Measurements from ENCODE around the gene BCL2L15. TPM values are rescaled to one million over a fixed set of nuclear protein-coding genes. Genes with fewer than 3 reads are reported as not detected.

BCL2L15 gene
- total RNA-seq, 1 experiment from 2014 or later: 0.10 TPM

GRCh38 chr1:113872219-113872935 lies 15.0 kb downstream of the BCL2L15 start:
- CTCF ChIA-PET: no interaction called here
- H3K4me1 ChIP-seq (ENCODE audit: control insufficient read depth, insufficient read depth, low read length): no peaks in the 10 kb centered on the region
- BruUV-seq (replicated peaks): no TSS peak
- H3K27me3 ChIP-seq (ENCODE audit: control insufficient read depth, insufficient read depth, low read length): no peaks in the 10 kb centered on the region
- no peaks in the 10 kb centered on the region for H3K9me3 ChIP-seq (ENCODE audit: control insufficient read depth, insufficient read depth, low read depth, low read length)
- DNase-seq (ENCODE audit: low read depth, low spot score) (no peak), ATAC-seq (no peak)
- in situ Hi-C loops (cut with HindIII; ENCODE audit: low pct_unique_long_range_greater_than_20kb, low sequenced_read_pairs): no loop called here
- H3K27ac ChIP-seq (ENCODE audit: low read length): no peak overlapping the region
- H3K4me3 ChIP-seq (ENCODE audit: low read depth in 2 of 2, low read length in 2 of 2): no peak overlapping the region
- intact Hi-C loops (cut with micrococcal nuclease; ENCODE audit: unreplicated experiment): no loop called here
- TF ChIP-seq SIN3A (IDR thresholded peaks at IDR 0.05; ENCODE audit: borderline replicate concordance, insufficient read depth, low read depth, low read length): no peak
- TF ChIP-seq, protein P1, sequence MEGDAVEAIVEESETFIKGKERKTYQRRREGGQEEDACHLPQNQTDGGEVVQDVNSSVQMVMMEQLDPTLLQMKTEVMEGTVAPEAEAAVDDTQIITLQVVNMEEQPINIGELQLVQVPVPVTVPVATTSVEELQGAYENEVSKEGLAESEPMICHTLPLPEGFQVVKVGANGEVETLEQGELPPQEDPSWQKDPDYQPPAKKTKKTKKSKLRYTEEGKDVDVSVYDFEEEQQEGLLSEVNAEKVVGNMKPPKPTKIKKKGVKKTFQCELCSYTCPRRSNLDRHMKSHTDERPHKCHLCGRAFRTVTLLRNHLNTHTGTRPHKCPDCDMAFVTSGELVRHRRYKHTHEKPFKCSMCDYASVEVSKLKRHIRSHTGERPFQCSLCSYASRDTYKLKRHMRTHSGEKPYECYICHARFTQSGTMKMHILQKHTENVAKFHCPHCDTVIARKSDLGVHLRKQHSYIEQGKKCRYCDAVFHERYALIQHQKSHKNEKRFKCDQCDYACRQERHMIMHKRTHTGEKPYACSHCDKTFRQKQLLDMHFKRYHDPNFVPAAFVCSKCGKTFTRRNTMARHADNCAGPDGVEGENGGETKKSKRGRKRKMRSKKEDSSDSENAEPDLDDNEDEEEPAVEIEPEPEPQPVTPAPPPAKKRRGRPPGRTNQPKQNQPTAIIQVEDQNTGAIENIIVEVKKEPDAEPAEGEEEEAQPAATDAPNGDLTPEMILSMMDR (IDR thresholded peaks at IDR 0.05): no peak
- TF ChIP-seq REST (IDR thresholded peaks at IDR 0.05; ENCODE audit: insufficient read depth in 1 of 2, low read depth in 2 of 2, low read length in 1 of 2): no peak
- no peak for TF ChIP-seq POLR2AphosphoS5 (IDR thresholded peaks at IDR 0.05; ENCODE audit: low read depth, low read length)
- no peak for TF ChIP-seq TCF7L2 (IDR thresholded peaks at IDR 0.05; ENCODE audit: low read depth, low read length)
- POLR2A ChIA-PET: no interaction called here
- no peaks in the 10 kb centered on the region for H3K36me3 ChIP-seq (ENCODE audit: control insufficient read depth, insufficient read depth, low read length)

- Histone ChIP-seq H3K36me3 (ENCODE audit: control insufficient read depth, insufficient read depth, low read length) (no peaks in the 10 kb centered on the region), H3K4me1 (ENCODE audit: control insufficient read depth, insufficient read depth, low read length) (no peaks in the 10 kb centered on the region), H3K9me3 (ENCODE audit: control insufficient read depth, insufficient read depth, low read depth, low read length) (no peaks in the 10 kb centered on the region), H3K27ac (ENCODE audit: low read length) (no peak within 1 kb of the TSS), H3K27me3 (ENCODE audit: control insufficient read depth, insufficient read depth, low read length) (no peaks in the 10 kb centered on the region), H3K4me3 (ENCODE audit: low read depth in 2 of 2, low read length in 2 of 2) (no peak within 1 kb of the TSS)
- in situ Hi-C loops (cut with HindIII; ENCODE audit: low pct_unique_long_range_greater_than_20kb, low sequenced_read_pairs) (no loop called here), intact Hi-C loops (cut with micrococcal nuclease; ENCODE audit: unreplicated experiment) (no loop called here)
- ChIA-PET POLR2A (no interaction called here), CTCF (no interaction called here)
- no peak for TF ChIP-seq REST (IDR thresholded peaks at IDR 0.05; ENCODE audit: insufficient read depth in 1 of 2, low read depth in 2 of 2, low read length in 1 of 2)
- TF ChIP-seq SIN3A (IDR thresholded peaks at IDR 0.05; ENCODE audit: borderline replicate concordance, insufficient read depth, low read depth, low read length): no peak
- TF ChIP-seq, protein P1 (IDR thresholded peaks at IDR 0.05): no peak
- TF ChIP-seq POLR2AphosphoS5 (IDR thresholded peaks at IDR 0.05; ENCODE audit: low read depth, low read length): no peak
- TF ChIP-seq TCF7L2 (IDR thresholded peaks at IDR 0.05; ENCODE audit: low read depth, low read length): no peak
- BruUV-seq (replicated peaks): no TSS peak
- no peak for ATAC-seq
- DNase-seq (ENCODE audit: low read depth, low spot score): no peak
Measured at GRCh38 chr1:113871597-113872113, 15.7 kb downstream of the BCL2L15 start, which contains the start of gene PTPN22. Gene PTPN22 (minus strand): TSS chr1:113871712.

Measured in Panc1 (cell line).